Endothelial cell (in vitro differentiated cells): ENCODE data around the gene NLRP13. TPM values are rescaled to one million over a fixed set of nuclear protein-coding genes. Genes with fewer than 3 reads are reported as not detected.
"Not testable (repeated sequence)": the region's sequence is repeated elsewhere in the genome, so short reads cannot be mapped to it uniquely, and the experiment has no call there.

Experiments
- DNase-seq: peaks from one replicate; pipeline ENCODE4 v3.0.0; 2021; ENCODE audit warnings: low spot score
- H3K27ac Mint-ChIP-seq: one replicate; pipeline ENCODE4 v1.8.0; 2021; ENCODE audit warnings: mixed read lengths, inconsistent platforms; ENCODE audit not compliant: unreplicated experiment
- H3K27me3 Mint-ChIP-seq: one replicate; pipeline ENCODE4 v1.8.0; 2021; ENCODE audit warnings: mild to moderate bottlenecking, moderate library complexity, mixed read lengths, inconsistent platforms; ENCODE audit not compliant: unreplicated experiment
- H3K36me3 Mint-ChIP-seq: one replicate; pipeline ENCODE4 v1.8.0; 2021; ENCODE audit warnings: mild to moderate bottlenecking, low read depth, mixed read lengths, inconsistent platforms; ENCODE audit not compliant: unreplicated experiment
- H3K4me1 Mint-ChIP-seq: one replicate; pipeline ENCODE4 v1.8.0; 2021; ENCODE audit warnings: mild to moderate bottlenecking, mixed read lengths, inconsistent platforms; ENCODE audit not compliant: unreplicated experiment
- H3K4me3 Mint-ChIP-seq: one replicate; pipeline ENCODE4 v1.8.0; 2021; ENCODE audit warnings: mild to moderate bottlenecking, mixed read lengths, inconsistent platforms; ENCODE audit not compliant: unreplicated experiment
- H3K9me3 Mint-ChIP-seq: one replicate; pipeline ENCODE4 v1.8.0; 2021; ENCODE audit warnings: mixed read lengths, inconsistent platforms; ENCODE audit not compliant: unreplicated experiment
- CTCF ChIP-seq: fragments of 200-600 bp; sonication (generic); IDR thresholded peaks from one replicate; pipeline ENCODE4 v1.5.0; 2021; ENCODE audit warnings: antibody characterized with exemption; ENCODE audit not compliant: unreplicated experiment
- total RNA-seq: library from RNA; stranded (reverse); fragmentation: NEBNext Ultra II Directional; extraction: Animal tissue kit (Norgen Biotek cat#: 25700); gene quantifications from one replicate; pipeline ENCODE4 v1.2.1, GENCODE V29; 2021; ENCODE audit not compliant: unreplicated experiment

The NLRP13 gene
- total RNA-seq, 1 donor from 2014 or later: not detected

DNA sequence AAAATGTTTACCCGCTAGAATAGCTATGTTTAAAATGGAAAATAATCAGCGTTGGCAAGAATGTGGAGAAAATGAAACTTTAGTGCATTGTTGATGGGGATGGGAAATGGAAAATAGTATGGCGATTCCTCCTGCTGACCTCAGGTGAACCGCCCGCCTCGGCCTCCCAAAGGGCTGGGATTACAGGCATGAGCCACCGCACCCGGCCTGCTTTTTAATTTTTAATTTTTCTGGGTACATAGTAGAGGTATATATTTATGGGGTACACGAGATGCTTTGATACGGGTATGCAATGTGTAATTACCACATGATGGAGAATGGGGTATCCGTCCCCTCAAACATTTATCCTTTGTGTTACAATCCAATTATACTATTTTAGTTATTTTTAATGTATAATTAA lies 8.2 kb upstream of the NLRP13 start:
- TF ChIP-seq CTCF: no peak
- H3K4me1 Mint-ChIP-seq: no peaks in the 10 kb centered on the region
- H3K9me3 Mint-ChIP-seq: peaks cover 41% of the 10 kb centered on the region
- peaks cover 18% of the 10 kb centered on the region for H3K36me3 Mint-ChIP-seq
- DNase-seq: no peak
- peaks cover 6% of the 10 kb centered on the region for H3K27me3 Mint-ChIP-seq
- H3K27ac Mint-ChIP-seq: no peak overlapping the region
- no peak overlapping the region for H3K4me3 Mint-ChIP-seq

GRCh38 chr19:55939206-55939605 lies 7.1 kb upstream of the NLRP13 start:
- Mint-ChIP-seq H3K4me1 (no peaks in the 10 kb centered on the region), H3K36me3 (peaks cover 22% of the 10 kb centered on the region), H3K9me3 (peaks cover 43% of the 10 kb centered on the region), H3K27me3 (peaks cover 6% of the 10 kb centered on the region), H3K4me3 (no peak overlapping the region), H3K27ac (no peak overlapping the region)
- TF ChIP-seq CTCF: no peak
- DNase-seq: no peak

- no peak for DNase-seq
- no peak for TF ChIP-seq CTCF
- Mint-ChIP-seq H3K4me1 (no peaks in the 10 kb centered on the region), H3K9me3 (peaks cover 34% of the 10 kb centered on the region), H3K27ac (no peak overlapping the region), H3K36me3 (peaks cover 20% of the 10 kb centered on the region), H3K4me3 (no peak overlapping the region), H3K27me3 (peaks cover 6% of the 10 kb centered on the region)
Measured at GRCh38 chr19:55935206-55935605, 3.1 kb upstream of the NLRP13 start.

DNA sequence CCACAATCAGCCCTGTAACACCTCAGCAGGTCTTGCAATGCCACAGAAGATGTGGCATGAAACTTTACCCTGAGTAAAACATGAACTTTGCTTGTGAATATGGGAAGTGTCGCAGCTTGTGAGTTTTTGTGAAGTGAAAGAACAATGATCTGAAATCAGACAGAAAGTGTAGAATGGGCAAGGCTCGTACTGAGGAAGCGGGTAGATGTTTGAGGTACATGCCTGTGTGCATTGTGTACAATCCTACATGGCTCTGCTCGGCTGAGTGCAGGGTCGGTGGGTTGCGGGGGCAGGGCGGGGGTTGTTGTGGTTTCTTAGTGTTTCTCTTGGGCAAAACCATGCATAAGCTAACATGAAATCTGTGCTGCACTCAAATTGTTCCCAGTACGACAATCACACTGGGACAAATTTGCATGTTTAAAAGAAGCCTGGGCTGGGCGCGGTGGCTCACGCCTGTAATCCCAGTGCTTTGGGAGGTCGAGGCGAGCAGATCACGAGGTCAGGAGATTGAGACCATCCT lies 1.1 kb downstream of the NLRP13 start:
- H3K27me3 Mint-ChIP-seq: peaks cover 2% of the 10 kb centered on the region
- no peak overlapping the region for H3K4me3 Mint-ChIP-seq
- H3K4me1 Mint-ChIP-seq: no peaks in the 10 kb centered on the region
- peaks cover 20% of the 10 kb centered on the region for H3K36me3 Mint-ChIP-seq
- H3K9me3 Mint-ChIP-seq: peaks cover 30% of the 10 kb centered on the region
- TF ChIP-seq CTCF: no peak
- H3K27ac Mint-ChIP-seq: no peak overlapping the region
- DNase-seq: no peak

DNA sequence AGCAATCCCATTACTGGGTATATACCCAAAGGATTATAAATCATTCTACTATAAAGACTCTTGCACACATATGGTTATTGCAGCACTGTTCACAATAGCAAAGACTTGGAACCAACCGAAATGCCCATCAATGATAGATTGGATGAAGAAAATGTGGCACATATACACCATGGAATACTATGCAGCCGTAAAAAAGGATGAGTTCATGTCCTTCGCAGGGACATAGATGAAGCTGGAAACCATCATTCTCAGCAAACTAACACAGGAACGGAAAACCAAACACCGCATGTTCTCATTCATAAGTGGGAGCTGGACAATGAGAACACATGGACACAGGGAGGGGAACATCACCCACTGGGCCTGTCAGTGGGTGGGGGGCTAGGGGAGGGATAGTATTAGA lies 2.9 kb downstream of the NLRP13 start:
- peaks cover 15% of the 10 kb centered on the region for H3K36me3 Mint-ChIP-seq
- not testable (repeated sequence) for DNase-seq

More for the DNA sequence above, 2.9 kb downstream of the NLRP13 start:
- not testable (repeated sequence) for H3K27ac Mint-ChIP-seq, H3K27me3 Mint-ChIP-seq, H3K4me1 Mint-ChIP-seq, H3K4me3 Mint-ChIP-seq
- H3K9me3 Mint-ChIP-seq: peaks cover 37% of the 10 kb centered on the region
